SH-SY5Y (cell line): Measurements from ENCODE around the gene OMD.

Experiments
- GATA2 ChIP-seq: IDR thresholded peaks from 2 replicates; pipeline ENCODE4 v1.6.1; 2011; ENCODE audit warnings: mild to moderate bottlenecking, low read depth, low read length
- GATA3 ChIP-seq: IDR thresholded peaks from 2 replicates; pipeline ENCODE4 v1.6.1; 2011; ENCODE audit warnings: low read depth, mild to moderate bottlenecking, low read length, moderate library complexity

- TF ChIP-seq GATA2 = no peak
- TF ChIP-seq GATA3 = no peak
Measured at GRCh38 chr9:92429836-92430235, 5.6 kb upstream of the OMD start.
